ENCODE results near the gene GLIS2.
"Not testable (repeated sequence)": the region's sequence is repeated elsewhere in the genome, so short reads cannot be mapped to it uniquely, and the experiment has no call there.

The GLIS2 gene

DNA sequence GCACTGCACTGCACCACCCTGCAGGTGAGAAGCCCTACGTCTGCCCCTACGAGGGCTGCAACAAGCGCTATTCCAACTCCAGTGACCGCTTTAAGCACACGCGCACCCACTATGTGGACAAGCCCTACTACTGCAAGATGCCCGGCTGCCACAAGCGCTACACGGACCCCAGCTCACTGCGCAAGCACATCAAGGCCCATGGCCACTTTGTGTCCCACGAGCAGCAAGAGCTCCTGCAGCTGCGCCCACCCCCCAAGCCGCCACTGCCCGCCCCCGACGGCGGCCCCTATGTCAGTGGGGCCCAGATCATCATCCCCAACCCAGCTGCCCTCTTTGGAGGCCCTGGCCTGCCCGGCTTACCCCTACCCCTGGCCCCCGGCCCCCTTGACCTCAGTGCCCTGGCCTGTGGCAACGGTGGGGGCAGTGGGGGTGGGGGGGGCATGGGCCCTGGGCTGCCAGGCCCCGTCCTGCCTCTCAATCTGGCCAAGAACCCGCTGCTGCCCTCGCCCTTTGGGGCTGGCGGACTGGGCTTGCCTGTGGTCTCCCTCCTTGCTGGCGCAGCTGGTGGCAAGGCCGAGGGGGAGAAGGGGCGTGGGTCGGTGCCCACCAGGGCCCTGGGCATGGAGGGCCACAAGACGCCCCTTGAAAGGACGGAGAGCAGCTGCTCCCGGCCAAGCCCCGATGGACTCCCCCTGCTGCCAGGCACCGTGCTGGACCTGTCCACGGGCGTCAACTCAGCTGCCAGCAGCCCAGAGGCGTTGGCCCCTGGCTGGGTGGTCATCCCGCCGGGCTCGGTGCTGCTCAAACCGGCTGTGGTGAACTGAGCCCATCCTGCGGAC, 21.1 kb downstream of the GLIS2 start:
- DNase-seq (ENCODE audit: low read depth): no peak

DNA sequence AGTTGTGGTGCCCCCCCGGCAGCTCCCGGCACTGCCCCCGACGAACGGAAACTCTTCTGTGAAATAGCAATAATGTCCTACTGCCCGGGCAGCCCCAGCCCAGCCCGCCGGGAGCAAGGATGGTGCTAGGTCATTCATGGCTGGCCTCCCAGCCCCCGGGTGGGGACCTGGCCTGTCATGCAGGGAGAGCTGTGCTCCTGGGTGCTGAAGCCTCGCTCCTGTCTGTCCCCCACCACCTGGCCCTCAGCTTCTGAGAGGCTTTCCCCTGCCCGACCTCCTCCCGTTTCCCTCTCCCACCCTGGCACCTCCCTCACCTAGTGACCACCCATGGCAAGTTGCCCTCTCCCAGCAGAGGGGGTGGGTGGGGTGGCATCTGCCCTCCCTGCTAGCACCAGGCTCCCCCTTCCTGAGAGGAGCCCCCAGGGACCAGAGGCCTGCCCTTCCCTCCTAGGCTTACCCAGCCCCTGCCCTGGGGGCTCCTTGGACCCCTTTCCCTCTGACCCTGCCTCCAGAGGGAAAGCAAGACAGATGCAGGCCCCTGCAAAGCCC, 21.7 kb downstream of the GLIS2 start:
- DNase-seq (ENCODE audit: low read depth): no peak

DNA sequence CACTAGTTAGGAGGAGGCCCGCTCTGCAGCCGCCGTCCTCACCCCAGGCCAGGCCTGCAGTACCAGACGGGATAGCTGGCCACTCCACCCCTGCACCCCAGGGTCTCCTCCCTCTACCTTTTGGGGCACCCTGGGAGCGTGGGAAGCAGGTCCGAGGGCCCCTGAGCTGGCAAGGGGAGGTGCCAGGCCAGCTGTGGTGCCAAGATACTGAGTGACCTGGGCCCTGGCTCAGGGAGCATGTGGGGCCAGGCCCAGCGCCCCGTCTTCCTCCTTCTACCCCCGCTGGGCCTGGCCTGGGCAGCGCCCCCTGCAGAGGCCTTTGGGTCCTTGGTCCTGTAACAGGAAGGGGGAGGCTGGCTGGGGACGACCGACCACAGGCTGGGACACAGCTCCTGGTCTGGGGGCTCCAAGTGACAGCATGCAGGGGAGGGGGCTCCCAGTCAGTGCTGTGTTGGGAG, 22.3 kb downstream of the GLIS2 start:
- no peak for DNase-seq (ENCODE audit: low read depth)

DNA sequence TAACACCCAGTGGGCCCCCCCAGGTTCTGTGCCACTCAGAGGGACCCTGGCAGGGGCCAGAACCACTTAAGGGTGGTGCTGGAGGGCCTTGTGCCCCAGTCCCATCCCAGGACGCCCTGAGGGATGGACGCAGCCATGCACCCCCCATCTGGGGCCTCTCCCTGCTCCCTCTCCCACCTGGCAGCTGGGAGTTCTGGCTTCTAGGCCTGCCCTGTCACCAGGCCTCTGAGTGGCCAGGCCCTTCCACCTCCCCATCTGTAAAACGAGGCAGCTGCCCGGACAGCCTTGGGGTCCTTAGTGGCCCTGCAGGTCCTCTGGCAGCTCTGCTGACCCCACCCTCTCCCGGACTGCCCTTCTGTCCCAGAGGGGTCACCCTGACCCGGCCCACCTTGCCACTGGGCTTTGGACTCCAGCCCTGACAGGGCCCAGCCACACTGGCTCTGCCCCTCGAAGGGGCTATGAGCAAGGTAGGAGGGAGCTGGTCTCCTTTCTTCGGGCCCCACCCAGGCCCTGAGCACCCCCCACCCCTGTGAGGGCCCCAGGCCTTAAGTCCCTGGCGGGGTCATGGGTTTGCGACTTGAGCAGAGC, 22.9 kb downstream of the GLIS2 start:
- no peak for DNase-seq (ENCODE audit: low read depth)

DNA sequence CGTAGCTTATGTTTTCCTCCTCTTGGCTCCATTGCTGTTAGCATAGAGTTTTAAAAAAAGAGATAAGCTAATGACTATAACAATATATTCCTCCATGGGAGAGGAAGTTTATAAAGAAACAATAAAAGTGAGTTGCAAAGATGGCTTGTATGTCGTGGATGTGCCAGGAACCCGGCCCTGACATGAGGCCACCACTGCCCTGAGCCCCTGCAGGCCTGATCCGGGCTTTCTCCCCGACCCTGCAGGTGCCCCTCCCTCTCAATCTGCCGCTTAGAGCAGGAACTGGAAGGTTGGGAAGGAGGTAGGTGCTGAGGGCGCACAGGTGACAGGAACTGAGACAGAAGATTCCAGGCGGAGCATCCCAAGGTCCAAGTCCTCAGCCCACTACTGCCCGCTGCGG, 23.6 kb downstream of the GLIS2 start:
- no peak for DNase-seq (ENCODE audit: low read depth)

DNA sequence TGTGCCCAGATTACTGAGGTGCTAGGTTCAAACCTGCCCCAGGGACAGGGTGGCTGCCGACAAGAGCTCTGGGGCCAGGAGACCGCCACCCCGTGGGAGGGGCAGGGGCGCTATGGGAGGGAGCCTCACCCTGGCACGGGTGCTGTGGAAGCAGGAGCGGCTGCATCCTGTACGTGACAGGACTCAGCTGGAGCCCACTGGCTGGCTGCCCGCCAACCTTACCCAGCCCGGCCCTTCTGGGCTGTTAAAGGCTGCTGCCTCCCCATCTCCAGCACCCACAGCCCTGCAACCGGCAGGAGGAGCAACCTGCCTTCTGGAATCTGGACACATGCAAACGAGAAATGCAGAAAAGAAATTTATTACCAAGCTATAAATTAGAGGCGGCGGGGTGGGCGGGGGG, 24.0 kb downstream of the GLIS2 start:
- no peak for DNase-seq (ENCODE audit: low read depth)

DNA sequence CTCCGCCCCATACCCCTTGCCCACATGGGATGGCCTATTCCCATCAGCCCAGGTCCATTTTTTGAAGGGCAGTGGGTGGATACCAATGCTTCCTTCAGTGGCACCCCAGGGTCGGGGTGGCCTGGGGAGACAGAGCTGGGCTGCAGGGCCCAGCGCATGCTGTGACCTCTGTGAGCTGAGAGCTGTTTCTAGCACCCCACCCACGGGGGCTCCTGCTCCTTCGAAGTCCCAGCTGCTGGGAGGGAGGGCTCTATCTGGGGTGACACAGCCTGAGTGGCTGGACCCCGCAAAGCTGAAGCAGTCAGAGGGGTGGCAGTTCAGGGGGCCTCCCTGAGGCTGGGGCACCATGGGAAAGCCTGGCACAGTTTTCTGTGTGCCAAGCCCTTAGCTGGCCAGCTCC, 24.6 kb downstream of the GLIS2 start:
- DNase-seq (ENCODE audit: low read depth): no peak

DNA sequence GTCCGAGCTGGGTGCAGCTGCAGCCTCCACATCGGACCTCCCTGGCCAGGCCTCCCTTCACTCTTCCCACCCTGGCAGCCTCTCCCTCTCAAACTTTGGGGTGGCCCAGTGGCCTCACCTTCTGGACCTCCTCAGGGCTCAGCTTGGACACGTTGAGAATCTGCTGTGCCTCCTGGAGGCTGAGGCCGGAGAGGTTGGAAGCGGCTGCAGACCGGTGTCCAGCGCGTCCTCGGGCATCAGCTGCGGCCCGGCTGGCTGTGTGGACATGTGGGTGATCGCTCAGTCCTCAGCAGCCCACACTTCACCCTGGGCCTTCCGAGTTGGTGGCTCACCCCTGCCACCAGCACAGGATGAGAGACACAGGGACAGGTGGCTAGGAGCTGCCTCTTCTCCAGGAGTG, 25.4 kb downstream of the GLIS2 start:
- no peak for DNase-seq (ENCODE audit: low read depth)

DNA sequence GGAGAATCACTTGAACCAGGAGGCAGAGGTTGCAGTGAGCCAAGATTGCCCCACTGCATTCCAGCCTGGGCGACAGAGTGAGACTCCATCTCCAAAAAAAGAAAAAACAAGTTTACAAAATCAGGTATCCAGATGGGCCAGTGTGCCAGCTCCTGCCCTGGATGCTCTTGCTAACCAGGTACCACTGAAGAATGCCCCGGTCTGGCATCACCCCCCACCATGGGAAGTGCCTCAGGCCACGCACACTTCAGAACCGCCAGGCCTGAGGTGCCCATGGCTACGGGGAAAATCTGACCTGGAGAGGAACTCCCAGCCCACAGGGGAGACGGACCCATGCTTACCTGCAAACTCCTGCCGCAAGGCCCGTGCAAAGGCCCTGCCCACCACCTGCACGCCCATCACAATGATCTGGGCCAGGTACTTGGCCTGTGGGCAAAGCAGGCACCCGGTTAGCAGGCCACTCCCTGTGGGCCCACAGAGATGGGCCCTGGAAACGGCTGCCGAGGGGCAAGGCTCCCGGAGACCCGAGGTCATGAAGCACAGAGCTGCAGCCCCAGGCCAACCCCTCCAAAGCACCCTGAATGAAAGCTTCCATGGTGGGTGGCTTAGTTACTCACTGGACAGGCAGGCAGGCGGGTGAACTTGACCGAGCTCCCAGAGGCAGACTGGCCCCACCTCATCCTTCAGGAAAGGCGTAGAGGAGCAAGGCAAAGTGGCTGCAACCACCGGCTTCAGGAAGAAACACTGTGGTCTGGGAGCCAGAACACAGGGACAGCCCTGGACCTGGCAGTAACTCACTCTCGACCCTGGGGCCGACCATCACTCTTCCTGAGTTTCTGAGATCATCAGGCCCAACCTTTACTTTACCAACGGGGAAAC, 27.2 kb downstream of the GLIS2 start:
- no peak for DNase-seq (ENCODE audit: low read depth)

DNA sequence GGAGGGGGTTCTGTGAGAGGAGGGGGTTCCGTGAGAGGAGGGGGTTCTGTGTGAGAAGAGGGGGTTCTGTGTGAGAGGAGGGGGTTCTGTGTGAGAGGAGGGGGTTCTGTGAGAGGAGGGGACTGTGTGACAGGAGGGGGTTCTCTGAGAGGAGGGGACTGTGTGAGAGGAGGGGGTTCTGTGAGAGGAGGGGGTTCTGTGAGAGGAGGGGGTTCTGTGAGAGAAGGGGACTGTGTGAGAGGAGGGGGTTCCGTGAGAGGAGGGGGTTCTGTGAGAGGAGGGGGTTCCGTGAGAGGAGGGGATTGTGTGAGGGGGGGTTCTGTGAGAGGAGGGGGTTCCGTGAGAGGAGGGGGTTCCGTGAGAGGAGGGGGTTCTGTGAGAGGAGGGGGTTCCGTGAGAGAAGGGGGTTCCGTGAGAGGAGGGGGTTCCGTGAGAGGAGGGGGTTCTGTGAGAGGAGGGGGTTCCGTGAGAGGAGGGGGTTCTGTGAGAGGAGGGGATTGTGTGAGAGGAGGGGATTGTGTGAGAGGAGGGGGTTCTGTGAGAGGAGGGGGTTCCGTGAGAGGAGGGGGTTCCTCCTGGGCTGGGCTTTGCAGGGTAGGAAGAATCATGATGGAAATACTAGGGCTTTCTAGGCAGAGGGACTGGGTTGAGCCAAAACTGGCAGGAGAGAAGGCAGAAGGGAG, 28.6 kb downstream of the GLIS2 start:
- DNase-seq (ENCODE audit: low read depth): not testable (repeated sequence)

DNA sequence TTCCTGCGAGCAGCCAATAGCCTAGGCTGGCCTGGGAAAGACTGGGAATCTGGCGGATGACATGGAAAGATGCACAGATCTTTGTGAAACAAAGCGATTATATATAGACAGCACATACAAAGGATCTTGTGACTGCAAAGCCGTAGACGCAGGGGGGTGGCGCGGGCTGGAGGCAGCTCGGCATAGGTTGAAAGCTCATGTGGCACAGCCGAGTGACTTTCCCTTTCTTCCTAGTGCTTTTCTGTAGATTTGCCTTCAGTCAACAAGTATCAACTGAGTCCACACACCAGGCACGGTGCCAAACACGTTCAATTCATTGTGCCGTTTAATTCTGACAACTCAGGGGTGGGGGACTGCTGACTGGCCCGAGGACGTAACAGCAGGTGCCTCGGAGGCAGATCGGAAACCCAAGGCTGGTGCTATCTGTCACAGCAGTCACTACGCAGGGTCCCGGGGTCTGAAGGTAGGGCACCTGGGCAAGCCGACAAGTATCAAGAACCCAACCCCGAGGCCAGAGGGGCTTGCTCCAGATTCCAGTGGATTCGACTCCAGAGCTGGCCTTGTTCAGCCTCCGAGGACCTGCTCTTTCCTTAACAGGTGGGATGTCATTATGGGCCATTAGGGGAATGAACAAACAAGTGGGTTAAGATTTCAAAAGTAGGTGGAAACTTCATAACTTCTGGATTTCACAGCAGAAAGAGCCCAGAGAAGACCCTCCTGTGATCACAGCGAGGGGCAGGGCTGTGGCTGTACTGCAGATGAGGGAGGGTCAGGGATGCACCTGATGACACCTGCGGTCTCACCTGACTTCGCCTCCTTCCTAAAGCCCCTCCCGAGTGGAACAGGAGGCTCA, 29.3 kb downstream of the GLIS2 start:
- no peak for DNase-seq (ENCODE audit: low read depth)

DNA sequence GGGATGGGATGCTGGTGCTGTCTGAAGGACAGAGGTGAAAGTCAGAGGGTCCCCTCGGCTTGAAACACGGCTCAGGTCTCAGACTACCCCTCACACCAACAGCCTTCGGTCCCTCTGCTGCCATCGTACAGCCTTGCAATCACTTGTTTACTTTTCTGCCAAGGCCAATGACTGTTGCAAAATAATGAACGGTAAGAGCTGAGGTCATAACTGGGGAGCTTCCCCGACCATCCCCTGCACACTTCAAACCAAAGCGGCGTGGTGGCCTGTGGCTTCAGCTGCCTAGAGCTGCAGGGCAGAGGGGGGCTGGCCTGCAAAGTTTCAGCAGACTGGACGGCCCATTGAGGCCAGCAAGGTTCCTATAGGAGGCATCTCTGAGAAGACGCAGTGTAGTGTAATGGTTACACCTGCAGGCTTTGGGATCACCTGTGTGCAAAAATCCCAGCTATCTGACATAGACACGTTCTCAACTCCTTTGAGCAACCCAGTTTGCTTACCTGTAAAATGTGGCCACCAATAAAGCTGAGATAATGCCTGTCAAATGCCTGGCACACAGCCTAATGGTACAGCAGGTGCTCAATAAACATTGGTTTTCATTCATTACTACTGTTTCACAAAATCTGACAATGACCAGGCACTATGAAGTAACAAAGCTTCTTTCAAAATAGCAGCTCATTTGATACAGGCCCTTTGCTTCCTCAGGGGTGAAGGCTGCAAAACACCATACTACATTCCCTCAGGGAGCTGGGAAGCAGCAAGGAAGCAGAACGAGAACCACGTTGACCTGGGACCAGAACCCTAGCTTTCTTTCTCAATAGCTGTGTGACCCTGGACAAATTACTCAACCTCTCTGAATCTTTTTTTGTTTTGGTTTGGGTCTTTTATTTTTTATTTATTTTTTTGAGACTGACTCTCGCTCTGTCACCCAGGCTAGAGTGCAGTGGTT, 30.2 kb downstream of the GLIS2 start:
- DNase-seq (ENCODE audit: low read depth): no peak

DNA sequence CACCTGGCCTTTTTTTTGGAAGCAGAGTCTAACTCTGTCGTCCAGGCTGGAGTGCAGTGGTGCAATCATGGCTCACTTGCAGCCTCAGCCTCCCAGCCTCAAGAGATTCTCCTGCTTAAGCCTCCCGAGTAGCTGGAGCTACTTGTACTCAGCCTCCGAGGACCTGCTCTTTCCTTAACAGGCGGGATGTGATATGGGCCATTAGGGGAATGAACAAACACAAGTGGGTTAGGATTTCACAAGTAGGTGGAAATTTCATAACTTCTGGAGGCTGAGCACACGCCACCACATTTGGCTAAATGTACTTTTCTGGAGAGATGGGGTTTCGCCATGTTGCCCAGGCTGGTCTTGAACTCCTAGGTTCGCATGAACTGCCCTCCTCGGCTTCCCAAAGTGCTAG, 31.1 kb downstream of the GLIS2 start:
- DNase-seq (ENCODE audit: low read depth): no peak

DNA sequence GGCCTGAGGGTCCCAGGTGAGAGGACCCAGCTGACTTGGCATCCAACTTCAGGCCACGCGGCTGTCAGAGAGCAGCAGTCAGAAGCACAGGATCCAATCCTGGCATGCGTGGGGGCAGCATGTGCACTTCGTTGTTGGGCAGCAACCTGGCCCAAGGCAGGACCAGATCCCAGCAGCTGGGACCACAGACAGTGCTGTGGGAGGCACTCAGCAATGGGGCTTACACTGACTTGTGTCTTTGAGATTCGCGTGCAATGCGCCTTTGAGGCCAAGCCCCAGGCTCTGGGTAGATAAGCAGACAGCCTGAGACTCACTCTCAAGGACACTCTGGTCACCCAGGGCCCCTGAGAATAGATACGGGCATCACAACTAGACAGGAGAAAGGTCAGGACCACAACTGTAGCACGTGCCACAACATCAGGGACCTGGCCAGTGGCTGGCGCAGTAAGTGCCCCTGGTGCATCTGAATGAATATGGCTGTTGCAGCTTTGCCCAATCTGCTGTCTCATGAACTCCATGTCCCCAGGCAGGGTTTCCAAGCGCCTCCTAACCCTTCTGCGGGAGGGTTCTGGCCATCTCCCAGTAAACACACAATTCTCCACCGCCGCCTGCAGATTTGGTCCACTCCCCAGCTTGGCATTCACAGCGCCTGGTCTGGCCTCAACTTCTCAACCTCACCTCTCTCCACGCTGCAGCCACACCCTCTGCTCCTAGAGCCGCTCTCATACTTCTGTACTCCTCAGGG, 32.1 kb downstream of the GLIS2 start:
- DNase-seq (ENCODE audit: low read depth): no peak

DNA sequence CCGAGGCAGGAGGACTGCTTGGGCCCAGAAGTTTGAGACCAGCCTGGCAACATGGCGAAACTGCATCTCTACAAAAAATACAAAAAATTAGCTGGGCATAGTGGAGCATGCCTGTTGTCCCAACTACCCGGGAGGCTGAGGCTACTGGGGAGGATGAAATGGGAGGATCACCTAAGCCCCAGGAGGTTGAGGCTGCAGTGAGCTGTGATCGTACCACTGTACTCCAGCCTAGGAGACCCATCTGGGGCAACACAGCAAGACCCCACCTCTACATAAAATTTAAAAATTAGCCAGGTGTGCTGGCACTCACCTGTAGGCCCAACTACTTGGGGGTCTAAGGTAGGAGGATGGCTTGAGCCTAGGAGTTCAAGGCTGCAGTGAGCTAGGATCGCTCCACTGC, 33.5 kb downstream of the GLIS2 start:
- DNase-seq (ENCODE audit: low read depth): no peak

DNA sequence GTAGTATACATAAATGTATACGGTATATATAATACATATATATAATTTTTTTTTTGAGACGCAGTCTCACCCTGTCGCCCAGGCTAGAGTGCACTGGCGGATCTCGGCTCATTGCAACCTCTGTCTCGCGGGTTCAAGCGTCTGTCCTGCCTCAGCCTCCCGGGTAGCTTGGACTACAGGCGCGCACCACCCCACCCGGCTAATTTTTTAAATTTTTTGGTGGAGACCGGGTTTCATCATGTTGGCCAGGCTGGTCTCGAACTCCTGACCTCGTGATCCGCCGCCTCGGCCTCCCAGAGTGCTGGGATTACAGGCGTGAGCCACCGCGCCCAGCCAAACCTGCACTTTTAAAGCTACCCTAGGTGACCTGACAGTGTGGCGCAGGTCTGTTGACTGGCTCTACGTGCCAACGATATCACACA, 34.5 kb downstream of the GLIS2 start:
- no peak for DNase-seq (ENCODE audit: low read depth)

DNA sequence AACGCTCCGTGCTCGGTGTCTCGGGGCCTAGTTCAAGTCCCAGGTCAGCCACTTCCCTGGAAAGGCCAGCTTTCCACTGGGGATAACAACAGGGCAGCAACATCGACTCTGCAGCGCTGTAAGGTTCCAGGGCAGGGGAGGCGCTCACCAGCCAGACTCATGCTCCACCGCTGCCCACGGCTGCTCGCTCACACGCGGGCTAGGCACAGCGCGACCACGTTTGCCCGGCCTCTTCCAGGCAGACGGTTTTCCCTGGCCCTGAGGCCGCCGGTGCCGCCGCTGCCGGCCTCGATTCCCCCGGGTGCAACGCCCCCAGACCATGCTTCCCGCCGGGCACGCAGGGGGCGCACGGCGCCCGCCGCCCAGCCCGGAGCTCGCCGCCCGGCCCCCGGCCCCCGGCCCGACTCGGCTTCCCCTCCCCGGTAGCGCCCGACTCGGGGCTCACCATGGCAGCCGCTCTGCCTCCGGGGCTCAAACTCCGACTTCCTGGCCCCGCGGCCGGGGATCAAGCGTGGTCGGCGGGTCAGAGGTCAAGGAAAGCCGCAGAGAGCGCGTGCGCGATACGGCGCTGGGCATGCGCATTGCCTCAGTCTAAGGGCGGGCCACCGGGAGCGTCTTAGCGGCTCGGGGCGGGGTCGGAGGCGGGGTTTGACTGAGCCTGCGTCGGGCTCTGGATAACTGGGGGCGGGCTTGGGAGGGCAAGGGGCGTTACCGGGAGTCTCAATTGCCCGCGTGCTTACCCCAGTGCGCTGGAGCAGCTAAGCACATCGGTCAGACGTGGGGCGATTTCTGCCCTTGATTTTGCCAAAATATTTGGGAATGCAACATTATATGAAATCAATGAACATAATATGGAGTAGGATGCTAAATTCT, 35.2 kb downstream of the GLIS2 start, which contains the start of gene PAM16:
TSS of gene PAM16 (minus strand) at position 535 of the 873 bp plus-strand sequence. CDS start at position 448, 87 bp downstream.
- DNase-seq (ENCODE audit: low read depth): no peak

DNA sequence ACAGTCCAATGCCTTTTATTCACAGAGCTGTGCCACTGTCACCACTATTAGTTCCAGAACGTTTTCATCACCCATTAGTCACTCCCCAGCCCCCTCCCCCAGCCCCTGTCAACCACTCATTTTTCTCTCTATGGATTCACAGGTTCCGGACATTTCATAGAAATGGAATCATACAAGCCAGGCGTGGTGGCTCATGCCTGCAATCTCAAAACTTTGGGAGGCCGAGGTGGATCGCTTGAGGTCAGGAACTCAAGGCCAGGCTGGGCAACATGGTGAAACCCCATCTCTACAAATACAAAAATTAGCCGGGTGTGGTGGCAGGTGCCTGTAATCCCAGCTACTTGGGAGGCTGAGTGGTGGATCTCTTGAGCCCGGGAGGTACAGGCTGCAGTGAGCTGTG, 36.0 kb downstream of the GLIS2 start:
- DNase-seq (ENCODE audit: low read depth): no peak

All from non-pigmented ciliary epithelial cell (primary cell).